AG10803 (cell line): ENCODE results near the gene LRRK2.

ENCODE experiments used
- DNase-seq: peaks from one replicate; pipeline ENCODE4 v3.0.0; 2010; ENCODE audit warnings: low read depth
- H3K4me3 ChIP-seq: 2 replicates; pipeline ENCODE4 v1.5.1; 2011; ENCODE audit warnings: mild to moderate bottlenecking, low read length, control low read depth
- TF ChIP-seq, protein P1 (sequence below): conservative IDR thresholded peaks from 2 replicates; pipeline ENCODE4 v1.5.1; 2011; ENCODE audit warnings: mild to moderate bottlenecking, low read length, control low read depth, inconsistent platforms

The LRRK2 gene

DNA sequence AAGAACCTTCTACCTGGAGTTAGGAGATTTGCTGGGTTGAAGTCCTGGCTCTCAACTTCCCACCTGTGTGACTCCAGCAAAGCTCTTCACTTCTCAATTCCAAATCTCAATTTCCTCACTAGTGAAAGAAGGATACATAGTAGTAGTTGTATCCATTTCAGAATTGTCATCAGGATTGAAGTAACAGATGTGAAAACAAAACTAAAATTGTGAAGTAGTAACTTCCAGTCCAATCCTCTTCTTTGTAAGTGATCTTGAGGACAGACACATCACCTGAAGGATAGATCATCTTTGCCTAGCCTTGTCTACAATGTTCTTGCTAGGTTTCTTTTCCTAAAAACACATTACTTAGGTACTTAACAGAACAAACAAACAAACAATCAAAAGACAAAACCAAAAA, 1.2 kb upstream of the LRRK2 start:
- no peak for DNase-seq
- TF ChIP-seq, protein P1, sequence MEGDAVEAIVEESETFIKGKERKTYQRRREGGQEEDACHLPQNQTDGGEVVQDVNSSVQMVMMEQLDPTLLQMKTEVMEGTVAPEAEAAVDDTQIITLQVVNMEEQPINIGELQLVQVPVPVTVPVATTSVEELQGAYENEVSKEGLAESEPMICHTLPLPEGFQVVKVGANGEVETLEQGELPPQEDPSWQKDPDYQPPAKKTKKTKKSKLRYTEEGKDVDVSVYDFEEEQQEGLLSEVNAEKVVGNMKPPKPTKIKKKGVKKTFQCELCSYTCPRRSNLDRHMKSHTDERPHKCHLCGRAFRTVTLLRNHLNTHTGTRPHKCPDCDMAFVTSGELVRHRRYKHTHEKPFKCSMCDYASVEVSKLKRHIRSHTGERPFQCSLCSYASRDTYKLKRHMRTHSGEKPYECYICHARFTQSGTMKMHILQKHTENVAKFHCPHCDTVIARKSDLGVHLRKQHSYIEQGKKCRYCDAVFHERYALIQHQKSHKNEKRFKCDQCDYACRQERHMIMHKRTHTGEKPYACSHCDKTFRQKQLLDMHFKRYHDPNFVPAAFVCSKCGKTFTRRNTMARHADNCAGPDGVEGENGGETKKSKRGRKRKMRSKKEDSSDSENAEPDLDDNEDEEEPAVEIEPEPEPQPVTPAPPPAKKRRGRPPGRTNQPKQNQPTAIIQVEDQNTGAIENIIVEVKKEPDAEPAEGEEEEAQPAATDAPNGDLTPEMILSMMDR: no peak
- peak overlapping the region; percentile 72 for H3K4me3 ChIP-seq

DNA sequence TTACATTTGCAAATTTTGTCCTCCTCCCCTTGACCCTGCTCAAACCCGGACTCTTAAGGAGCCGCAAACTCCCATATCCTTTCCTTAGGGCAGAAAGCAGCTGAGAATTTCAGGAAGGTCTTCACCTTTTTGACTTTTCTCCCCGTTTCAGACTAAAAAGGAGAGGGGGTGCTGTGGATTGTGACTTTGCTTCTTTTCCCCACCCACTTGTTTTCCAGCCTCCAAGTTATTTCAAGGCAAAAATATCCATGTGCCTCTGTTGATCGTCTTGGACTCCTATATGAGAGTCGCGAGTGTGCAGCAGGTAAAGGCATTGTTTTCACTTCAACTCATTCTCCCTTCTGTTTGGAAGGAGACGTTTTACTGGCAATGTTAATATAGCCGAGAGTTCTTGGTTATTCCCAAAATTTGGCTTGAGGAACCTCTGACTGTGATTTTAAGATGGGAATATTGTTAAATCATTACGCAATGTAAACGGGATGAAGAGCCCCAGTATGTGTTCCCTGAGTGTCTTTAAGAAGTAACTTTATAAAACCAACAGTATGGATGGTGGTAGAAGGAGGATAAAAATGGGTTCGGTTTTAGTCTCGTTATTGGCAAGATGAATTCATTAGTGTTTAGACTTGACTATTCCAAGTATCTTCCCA, 663 bp downstream of the LRRK2 start:
- DNase-seq: no peak
- peak overlapping the region; percentile 72 for H3K4me3 ChIP-seq
- TF ChIP-seq, protein P1: no peak

DNA sequence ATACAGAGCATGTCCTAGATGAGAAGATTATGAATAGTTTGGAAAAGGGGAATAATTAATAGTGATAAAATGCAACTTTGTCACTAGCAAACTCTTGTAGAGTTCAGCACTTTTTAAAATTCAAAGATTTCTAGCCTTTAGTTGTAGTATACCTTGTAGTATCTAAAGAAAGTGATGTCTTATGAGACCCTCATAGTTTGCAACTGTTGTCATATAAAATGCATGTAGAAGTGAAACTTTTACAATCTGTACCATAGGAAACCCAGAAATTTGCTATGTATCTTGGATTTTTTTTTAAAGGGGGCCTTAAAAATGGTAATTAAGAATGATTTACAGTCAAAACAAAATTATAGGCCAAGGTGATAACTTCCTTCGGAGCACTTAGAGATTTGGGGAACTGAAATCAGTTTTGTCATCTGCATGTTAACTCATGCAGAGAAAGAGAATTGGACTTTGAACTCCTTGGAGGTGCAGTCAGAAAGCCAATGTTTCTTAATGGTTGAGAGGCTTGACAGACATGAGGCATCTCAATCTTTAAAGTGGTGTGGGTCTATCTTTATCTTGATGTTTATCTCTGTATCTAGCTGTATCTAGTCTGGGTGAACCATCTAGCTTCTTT, 1.3 kb downstream of the LRRK2 start:
- no peak for DNase-seq
- H3K4me3 ChIP-seq: peak overlapping the region; percentile 72
- TF ChIP-seq, protein P1: no peak

DNA sequence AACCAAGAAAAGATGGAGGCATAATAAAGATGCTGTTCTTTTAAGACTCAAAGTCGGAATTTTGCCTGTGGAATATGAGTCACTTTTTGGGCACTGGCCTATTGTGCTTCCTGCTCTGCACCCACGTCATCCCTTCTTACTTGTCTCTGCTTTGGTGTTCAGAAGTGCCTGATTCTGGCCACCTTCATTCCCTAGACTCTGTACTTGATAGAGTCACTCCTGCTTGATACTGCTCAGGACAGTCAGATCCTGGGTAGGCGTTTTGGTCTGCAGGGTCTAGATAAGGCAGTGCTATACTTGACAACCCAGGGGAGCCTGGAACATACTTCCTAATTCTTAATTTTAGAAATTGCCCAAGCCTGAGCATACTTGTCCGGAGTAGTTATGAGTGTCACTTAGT, 1.9 kb downstream of the LRRK2 start:
- TF ChIP-seq, protein P1: no peak
- DNase-seq: peak; percentile 81
- H3K4me3 ChIP-seq: peak overlapping the region; percentile 34

DNA sequence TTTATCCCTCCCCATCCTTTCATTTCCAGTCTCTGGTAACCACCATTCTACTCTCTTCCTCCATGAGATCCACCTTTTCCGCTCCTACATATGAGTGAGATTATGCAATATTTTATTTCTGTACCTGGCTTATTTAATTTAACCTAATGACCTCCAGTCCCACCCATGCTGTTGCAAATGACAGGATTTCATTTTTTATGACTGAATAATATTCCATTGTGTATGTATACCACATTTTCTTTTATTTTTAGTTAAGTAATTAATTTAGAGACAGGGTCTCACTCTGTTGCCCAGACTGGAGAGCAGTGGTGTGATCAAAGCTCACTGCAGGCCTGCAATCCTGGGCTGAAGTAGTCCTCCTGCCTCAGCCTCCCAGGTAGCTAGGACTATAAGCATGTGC, 2.6 kb downstream of the LRRK2 start:
- no peak for DNase-seq
- TF ChIP-seq, protein P1: no peak
- no peak overlapping the region for H3K4me3 ChIP-seq

DNA sequence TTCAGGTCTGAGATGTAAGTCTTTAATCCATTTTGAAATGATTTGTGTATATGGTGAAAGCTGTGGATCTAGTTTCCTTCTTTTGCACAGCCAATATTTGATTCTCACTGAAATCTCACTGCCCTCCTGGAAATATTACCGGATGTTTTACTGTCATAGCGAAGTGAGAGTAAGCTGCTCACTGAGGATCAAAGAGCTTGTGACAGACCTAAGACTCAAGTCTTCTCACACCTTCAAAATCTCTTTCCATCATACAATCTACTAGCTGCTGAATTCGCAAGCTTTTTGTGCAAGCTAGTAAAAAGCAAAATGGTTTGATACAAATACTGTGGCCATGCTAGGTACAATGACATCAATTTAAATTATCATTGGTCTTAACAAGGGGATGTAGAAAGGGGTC, 3.9 kb downstream of the LRRK2 start:
- H3K4me3 ChIP-seq: no peak overlapping the region
- TF ChIP-seq, protein P1: no peak
- no peak for DNase-seq
